Smooth muscle cell (in vitro differentiated cells): ENCODE results near the gene PRSS27. TPM values are rescaled to one million over a fixed set of nuclear protein-coding genes. Genes with fewer than 3 reads are reported as not detected.

Experiments
- DNase-seq: peaks from one replicate; lab custom pipeline; 2025; ENCODE audit not compliant: unreplicated experiment; lab: John Stamatoyannopoulos, UW
- H2AFZ ChIP-seq: fragments of 200-600 bp; sonication (generic); 2 replicates; pipeline ENCODE4 v1.6.0; 2016; ENCODE audit warnings: antibody characterized with exemption, low read depth, mild to moderate bottlenecking
- H3F3A ChIP-seq: fragments of 200-600 bp; sonication (generic); 2 replicates; pipeline ENCODE4 v1.6.0; 2017; ENCODE audit warnings: antibody characterized with exemption, low read depth
- H3K27ac ChIP-seq: fragments of 200-600 bp; sonication (generic); 2 replicates; pipeline ENCODE4 v1.5.1; 2016; ENCODE audit warnings: low read depth, mild to moderate bottlenecking
- H3K27me3 ChIP-seq: fragments of 200-600 bp; sonication (generic); 2 replicates; pipeline ENCODE4 v1.6.1; 2016; ENCODE audit warnings: low read depth, mild to moderate bottlenecking
- H3K36me3 ChIP-seq: fragments of 200-600 bp; sonication (generic); 2 replicates; pipeline ENCODE4 v1.5.1; 2016; ENCODE audit warnings: low read depth
- H3K4me1 ChIP-seq: fragments of 200-600 bp; sonication (generic); 2 replicates; pipeline ENCODE4 v1.5.1; 2016; ENCODE audit warnings: low read depth
- H3K4me2 ChIP-seq: fragments of 200-600 bp; sonication (generic); 2 replicates; pipeline ENCODE4 v1.6.0; 2016; ENCODE audit warnings: mild to moderate bottlenecking
- H3K4me3 ChIP-seq: fragments of 200-600 bp; sonication (generic); 2 replicates; pipeline ENCODE4 v1.5.1; 2016; ENCODE audit warnings: mild to moderate bottlenecking
- H3K79me2 ChIP-seq: fragments of 200-600 bp; sonication (generic); 2 replicates; pipeline ENCODE4 v1.6.0; 2016; ENCODE audit warnings: low read depth, mild to moderate bottlenecking
- H3K9ac ChIP-seq: fragments of 200-600 bp; sonication (generic); 2 replicates; pipeline ENCODE4 v1.6.0; 2016; ENCODE audit warnings: low read depth
- H3K9me3 ChIP-seq: fragments of 200-600 bp; sonication (generic); replicated peaks from 2 replicates; pipeline ENCODE4 v1.5.1; 2016; ENCODE audit warnings: low read depth
- H4K20me1 ChIP-seq: fragments of 200-600 bp; sonication (generic); 2 replicates; pipeline ENCODE4 v1.6.0; 2016; ENCODE audit warnings: low read depth
- CTCF ChIP-seq: fragments of 200-600 bp; sonication (generic); IDR thresholded peaks from 2 replicates; pipeline ENCODE4 v1.5.1; 2017; ENCODE audit warnings: borderline replicate concordance, mild to moderate bottlenecking, antibody characterized with exemption; ENCODE audit not compliant: insufficient read depth, poor library complexity, severe bottlenecking
- WGBS: methylation state at CpG from one replicate; pipeline ENCODE4 v1.1.7; 2016; ENCODE audit warnings: low lambda C conversion rate; 5-methylcytosine and 5-hydroxymethylcytosine counted together
- polyA plus RNA-seq: library from polyadenylated mRNA; unstranded; fragments of >200 nt; fragmentation: Nextera tagmentation; extraction: Ambion mirVana; gene quantifications from 2 replicates; pipeline ENCODE4 v1.2.1, GENCODE V29; 2016
- total RNA-seq: library from RNA; depleted of rRNA; stranded (reverse); fragments of >200 nt; gene quantifications from 2 replicates; pipeline ENCODE4 v1.2.3, GENCODE V29; 2014

The PRSS27 gene
- total and polyA plus RNA-seq, 2 experiments from 2014 or later = 0.63 to 3.3 TPM

- Histone ChIP-seq H3K4me1 (no peaks in the 10 kb centered on the region), H3K27ac (no peak overlapping the region), H3K27me3 (no peaks in the 10 kb centered on the region), H3F3A (no peaks in the 10 kb centered on the region), H4K20me1 (peaks cover 60% of the 10 kb centered on the region), H3K9ac (no peak overlapping the region), H3K36me3 (no peaks in the 10 kb centered on the region), H2AFZ (no peak overlapping the region), H3K9me3 (no peaks in the 10 kb centered on the region), H3K4me3 (no peak overlapping the region), H3K79me2 (no peaks in the 10 kb centered on the region), H3K4me2 (no peak overlapping the region)
- WGBS = 95% methylated on average over 10 of the region's 10 CpGs
- DNase-seq = no peak
- TF ChIP-seq CTCF = no peak
These were observed 14.7 kb downstream of the PRSS27 start for GRCh38 chr16:2705351-2705750.

- TF ChIP-seq CTCF = no peak
- Histone ChIP-seq H3F3A (no peaks in the 10 kb centered on the region), H2AFZ (no peak overlapping the region), H3K27ac (no peak overlapping the region), H3K9me3 (no peaks in the 10 kb centered on the region), H3K79me2 (no peaks in the 10 kb centered on the region), H3K4me1 (no peaks in the 10 kb centered on the region), H3K4me3 (no peak overlapping the region), H3K4me2 (no peak overlapping the region), H3K36me3 (no peaks in the 10 kb centered on the region), H3K27me3 (no peaks in the 10 kb centered on the region), H4K20me1 (peaks cover 56% of the 10 kb centered on the region), H3K9ac (no peak overlapping the region)
- WGBS = 96% methylated on average over 14 of the region's 14 CpGs
- DNase-seq = no peak
These were observed 15.1 kb downstream of the PRSS27 start for GRCh38 chr16:2704983-2705275.

GRCh38 chr16:2704166-2704982, 15.7 kb downstream of the PRSS27 start:
- 95% methylated on average over 27 of the region's 33 CpGs for WGBS
- no peak overlapping the region for H3K9ac ChIP-seq

More at GRCh38 chr16:2704166-2704982, 15.7 kb downstream of the PRSS27 start:
- Histone ChIP-seq H3K9me3 (no peaks in the 10 kb centered on the region), H3F3A (no peaks in the 10 kb centered on the region), H3K79me2 (no peaks in the 10 kb centered on the region), H3K27ac (no peak overlapping the region), H4K20me1 (peaks cover 52% of the 10 kb centered on the region), H3K4me1 (no peaks in the 10 kb centered on the region), H3K27me3 (no peaks in the 10 kb centered on the region), H2AFZ (no peak overlapping the region), H3K36me3 (no peaks in the 10 kb centered on the region), H3K4me2 (no peak overlapping the region), H3K4me3 (no peak overlapping the region)
- TF ChIP-seq CTCF = no peak
- DNase-seq = no peak
